HK-2 (cell line): Measurements from ENCODE around the gene ITGB8.
A peak's percentile ranks its signal among the peaks of the same experiment; 100 is the strongest.

Source experiments
- DNase-seq: peaks from one replicate; pipeline ENCODE4 v3.0.0-alpha.2; 2018; ENCODE audit not compliant: unreplicated experiment

The ITGB8 gene

DNA sequence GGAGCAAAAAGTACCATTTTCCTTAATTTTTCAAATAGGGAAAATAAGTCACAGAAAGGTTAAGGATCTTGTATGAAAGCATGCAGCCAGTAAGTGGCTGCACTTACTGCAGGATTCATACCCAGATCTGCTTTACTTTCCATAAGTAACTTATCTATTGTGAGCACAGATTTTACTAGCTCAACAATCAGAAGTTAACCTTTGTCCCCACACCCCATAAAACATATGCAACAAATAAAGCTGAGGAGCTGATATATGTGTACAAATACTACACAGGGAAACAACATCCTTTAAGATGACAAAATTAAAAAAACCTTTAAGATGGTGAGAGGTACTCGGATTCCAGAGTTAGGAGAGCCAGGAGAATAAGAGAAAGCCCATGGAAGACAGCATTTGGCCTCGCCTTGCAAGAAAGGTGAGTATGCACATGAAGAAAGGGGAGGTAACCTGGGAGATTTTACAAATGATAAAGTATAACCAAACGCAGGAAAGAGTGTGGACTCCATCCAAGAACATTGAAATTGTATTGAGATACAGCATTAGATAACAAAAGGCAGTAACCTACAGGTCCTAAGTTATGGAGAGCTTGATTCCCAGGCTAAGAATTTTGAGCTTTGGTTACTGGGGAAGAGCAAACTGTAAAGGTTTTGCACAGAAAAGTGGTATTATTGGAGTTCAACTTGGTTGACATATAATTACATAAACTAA is 87.1 kb downstream of the ITGB8 start:
- no peak for DNase-seq

DNA sequence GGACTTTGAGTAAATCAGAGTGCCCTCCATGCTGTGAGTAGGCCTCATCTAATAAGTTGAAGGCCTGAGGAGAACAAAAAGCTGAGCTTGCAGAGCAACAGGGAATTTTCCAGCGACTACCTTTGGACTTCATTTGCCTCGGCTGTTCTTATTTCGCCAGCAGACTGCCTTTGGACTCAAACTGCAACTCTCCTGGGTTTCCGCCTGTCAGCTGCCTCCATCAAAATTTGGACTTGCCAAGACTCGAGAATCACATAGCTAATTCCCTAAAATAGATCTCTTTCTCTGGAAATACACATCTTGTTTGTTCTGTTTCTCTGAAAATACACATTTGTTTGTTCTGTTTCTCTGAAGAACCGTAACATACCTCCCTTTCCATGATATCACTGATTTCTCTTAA is 93.8 kb downstream of the ITGB8 start:
- DNase-seq = no peak

DNA sequence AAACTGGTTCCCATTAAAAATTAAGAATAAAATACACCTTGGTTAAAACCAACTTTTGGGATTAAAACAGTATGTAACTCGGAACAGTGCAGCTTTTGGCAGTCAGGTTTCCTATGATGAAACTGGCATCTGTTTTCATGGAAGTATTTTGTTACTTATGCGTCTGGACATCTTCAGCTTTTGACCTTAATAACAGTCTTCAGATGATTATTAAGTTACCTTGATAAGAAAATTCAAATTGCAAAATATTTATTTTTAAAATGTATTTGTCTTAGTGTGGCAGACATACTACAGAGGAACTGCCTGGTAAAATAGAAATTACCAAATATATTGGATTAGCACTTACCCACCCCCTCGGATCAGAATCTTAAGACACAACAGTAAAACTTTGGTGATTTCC is 100.0 kb downstream of the ITGB8 start:
- no peak for DNase-seq

DNA sequence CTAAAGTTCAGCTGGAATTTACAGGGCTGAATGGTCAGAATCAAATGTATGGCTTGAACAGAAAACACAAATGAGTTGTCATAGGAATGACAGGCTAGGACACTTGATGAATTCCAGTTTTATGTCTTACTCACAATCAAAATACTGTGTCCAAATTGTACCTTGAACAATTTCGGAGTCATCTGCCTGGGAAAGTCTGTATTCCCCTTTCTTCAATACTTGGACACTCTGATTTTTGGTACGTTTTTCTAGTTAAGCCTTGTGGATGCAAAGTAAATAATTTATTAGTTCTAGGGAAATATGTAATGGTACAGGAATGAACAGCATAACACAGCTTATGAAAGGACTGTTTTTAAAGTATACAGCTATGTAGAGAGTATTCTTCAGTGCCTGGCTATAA is 100.4 kb downstream of the ITGB8 start:
- no peak for DNase-seq

DNA sequence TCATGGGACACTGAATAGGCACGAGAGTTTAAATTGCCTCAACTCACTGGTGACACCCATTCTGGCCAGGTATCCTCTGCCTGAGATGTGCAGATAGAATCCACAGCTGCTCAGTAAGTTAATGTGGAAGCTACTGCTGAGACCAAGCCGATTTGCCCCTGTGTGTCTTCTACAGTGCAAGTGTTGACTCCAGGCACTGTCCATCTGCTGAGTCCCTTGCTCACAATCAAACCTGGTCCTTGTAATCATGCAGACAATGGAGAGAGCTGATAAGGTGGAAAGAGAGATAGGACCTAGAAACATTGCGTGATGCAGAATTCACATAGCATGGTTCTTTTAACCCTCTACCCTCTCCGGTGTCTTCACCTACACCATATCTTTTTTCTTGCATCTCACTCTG is 101.4 kb downstream of the ITGB8 start:
- DNase-seq = no peak

DNA sequence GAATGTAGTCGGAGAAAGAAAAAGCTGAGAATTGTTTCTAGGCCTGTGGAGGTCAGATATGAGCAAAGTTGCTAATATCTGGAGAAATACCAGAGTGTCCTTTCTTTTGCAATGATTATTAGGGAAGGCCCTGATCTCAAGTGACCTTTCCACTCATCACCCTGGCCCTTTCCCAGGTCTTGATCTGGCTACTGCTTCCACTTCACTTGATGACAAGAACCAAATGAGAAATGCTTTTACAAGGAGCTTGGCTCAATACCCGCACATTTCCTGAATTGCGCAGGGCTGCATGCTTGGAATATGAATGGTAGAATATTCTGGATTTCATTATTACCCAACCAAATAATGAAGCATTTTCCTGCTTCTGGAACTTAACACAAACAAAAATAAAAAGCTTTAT is 104.6 kb downstream of the ITGB8 start:
- DNase-seq = no peak

DNA sequence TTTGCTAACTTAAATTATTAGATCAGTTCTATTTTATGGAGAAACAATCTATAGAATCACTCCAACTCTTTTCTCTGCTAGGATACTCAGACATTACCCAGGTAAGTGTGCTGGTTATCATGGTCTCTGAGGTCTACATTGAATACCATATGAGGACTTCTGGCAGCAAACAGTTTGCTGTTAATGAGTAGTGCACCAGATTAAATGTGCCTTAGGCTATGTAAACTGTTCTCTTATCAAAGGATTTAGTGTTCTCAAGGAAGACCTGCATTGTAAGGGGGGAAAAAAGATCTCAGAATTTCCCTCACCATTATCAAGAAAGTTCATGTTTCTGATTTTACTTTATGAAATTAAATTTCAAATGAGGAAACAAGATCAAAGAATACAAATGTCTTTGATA is 107.5 kb downstream of the ITGB8 start:
- no peak for DNase-seq

DNA sequence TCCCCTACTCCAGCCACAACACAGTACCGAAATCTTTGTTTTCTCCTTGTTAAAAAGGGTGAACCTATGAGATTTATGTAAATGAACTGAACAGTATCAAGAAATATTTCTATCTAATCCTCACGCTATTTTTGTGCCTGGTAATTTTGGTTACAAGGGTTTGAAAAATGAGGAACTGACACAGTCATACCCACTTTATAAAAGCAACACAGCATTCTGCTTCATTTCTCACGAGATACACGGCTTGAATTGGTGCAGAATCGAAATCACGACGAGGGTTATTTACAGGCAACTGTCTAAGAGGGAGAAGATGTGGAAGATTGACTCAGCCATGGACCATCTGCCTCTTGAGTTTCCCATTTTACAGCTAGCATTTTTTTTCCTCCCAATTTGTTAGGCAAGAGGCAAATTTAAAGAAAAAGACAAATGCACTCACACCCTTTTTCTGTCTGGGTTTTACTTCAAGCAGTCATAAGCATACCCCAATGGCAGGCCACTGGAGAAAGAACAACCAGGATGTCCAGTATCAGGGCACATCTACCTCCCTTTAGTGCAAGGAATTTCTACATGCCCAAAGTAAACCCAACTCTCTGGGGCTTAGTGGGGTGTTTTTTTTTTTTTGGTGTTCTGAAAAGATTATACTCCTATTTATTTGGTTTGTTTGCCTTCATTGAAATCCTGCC is 108.1 kb downstream of the ITGB8 start:
- DNase-seq = no peak

DNA sequence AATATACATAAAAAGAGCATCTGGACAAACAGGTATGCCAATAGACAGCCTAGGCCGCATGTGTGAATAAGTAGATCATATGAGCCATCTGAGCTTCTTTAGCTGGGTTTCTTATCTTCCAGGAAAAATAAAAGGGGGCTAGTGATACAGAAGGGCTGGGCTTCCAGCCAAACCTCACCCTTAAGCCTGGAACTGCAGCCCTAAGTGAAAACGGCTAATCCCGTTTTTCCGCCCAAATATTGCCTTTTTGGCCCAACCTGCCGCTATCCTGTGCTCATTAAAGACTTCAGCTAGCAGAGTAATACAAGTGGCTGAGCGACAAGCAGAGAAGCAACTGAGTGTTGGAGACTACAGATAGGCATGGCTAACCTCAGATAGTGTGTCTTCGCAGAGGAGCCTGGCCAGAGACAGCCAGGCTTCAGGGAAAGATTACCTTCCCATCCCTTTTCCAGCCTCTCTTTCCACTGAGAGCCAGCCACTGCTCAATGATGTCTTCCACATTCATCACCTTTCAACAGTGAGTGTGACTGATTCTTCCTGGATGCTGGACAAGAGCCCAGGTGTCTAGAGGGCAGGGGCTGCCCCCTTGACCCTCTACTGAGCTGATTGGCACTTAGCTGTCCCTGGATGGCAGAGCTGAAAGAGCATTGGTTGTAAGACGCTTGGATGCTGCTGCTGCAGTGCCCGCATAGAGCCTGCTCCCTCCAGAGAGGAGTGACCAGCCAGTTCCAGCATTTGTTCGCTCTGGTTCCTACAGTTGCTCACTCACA is 108.9 kb downstream of the ITGB8 start:
- no peak for DNase-seq

DNA sequence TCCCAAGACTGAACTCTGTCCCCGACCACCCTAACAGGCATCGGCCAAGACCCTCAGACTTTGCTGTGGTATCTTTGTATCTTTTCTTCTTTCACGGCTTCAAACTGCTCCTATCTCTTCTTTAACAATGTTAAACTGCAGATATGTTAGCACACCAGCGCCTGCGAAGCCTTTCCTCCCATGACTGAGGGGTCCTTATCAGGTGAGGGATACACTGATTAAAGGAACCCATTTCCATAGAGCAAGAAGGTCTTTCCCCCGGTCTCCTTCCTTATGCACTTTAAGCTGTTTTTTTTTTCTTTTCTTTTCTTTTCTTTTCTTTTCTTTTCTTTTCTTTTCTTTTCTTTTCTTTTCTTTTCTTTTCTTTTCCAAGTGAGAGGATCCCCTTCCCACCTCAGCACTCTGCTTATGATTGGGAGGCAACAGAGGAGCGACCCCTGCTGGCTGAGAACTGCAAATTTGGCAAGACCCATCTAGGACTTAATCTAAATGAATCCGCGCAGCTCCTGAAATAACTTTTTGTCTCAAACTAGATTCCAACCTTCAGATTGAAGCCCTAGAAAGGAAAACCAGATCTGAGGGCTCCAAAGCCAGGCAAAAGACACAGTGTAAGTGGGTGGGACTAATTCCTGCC is 109.9 kb downstream of the ITGB8 start:
- DNase-seq = peak; percentile 33

DNA sequence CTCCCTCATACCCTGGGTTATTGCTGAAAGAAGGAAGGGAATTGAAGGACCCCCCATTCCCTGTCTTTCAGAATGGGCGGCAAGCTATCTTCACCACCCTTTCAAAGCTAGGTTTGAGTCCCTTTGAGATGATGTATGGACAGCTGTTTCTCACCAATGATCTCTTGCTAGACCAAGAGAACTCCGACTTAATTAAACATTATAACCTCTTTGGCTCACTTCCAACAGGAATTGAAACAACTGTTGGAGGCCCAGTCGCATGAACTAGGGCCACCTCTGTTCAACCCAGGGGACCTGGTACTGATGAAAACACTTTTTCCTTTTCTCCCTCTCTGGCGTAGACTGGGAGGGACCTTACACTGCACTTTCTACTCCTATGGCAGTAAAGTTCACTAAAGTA is 110.6 kb downstream of the ITGB8 start:
- no peak for DNase-seq

DNA sequence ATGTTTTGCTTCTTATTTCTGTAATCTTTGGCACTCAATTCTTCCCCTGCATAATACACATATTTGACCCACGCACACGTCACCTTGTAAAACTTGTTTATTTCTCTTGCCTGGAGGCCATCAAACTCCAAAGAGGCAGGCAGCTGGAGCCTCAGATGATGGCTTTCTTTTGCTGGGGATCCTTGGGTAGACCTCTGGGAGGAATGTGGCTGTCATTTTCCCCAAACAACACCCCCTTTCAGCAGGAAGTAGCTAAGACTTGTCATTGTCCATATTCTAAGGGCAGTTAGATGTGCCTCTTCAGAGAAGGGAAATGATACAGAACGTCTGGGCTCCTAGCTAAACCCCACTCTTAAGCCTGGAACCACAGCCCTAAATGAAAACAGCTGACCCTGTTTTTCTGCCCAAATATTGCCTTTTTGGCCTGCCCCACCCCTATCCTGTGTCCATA is 111.3 kb downstream of the ITGB8 start:
- DNase-seq = no peak

DNA sequence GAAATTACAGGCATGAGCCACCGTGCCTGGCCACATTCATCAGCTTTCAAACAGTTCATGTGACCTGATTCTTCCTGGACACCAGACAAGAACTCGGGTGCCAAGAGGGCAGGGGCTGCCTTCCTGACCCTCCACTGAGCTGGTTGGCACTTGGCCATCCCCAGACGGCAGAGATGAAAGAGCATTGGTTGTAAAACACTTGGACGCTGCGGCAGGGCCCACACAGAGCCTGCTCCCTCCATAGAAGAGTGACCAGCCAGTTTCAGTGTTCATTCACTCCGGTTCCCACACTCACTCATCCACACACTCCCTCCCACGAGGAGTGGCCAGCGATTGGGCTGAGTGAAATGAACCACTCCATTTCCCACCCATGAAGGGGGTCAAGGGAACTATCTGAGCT is 112.3 kb downstream of the ITGB8 start:
- no peak for DNase-seq

DNA sequence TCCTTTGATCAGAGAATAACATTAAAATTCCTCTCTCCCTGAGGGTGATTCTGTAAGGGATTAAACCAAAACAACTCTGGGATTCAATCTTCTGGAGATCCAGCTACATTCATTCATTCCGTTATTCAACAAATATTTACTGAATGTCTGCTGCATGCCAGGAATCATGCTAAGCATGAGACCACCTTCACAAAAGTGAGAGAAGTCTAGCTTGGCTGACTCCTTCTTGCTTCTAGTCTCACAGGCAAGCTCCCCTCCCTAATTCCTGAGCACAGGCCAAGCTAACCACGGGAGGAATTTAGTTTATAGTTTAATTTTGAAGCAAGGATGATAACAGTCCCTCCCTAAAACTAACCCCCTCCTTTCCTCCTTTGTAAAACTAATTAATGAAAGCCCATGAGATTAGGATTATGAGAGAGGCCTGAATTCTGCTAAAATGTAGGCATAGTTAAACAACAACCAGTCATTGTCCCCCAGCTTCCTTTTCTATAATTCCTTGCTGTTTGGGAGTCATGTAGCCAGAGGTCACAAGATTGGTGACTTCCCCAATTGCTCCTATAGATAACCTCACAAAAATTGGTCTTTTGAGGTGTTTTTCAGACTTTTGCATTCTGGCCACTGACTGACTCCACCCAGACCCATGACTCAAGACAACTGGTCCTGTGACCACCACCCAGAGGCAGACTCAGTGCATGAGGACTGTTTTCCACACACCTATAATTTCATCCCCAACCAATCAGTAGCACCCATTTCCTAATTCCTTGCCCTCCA is 113.5 kb downstream of the ITGB8 start:
- DNase-seq = no peak

DNA sequence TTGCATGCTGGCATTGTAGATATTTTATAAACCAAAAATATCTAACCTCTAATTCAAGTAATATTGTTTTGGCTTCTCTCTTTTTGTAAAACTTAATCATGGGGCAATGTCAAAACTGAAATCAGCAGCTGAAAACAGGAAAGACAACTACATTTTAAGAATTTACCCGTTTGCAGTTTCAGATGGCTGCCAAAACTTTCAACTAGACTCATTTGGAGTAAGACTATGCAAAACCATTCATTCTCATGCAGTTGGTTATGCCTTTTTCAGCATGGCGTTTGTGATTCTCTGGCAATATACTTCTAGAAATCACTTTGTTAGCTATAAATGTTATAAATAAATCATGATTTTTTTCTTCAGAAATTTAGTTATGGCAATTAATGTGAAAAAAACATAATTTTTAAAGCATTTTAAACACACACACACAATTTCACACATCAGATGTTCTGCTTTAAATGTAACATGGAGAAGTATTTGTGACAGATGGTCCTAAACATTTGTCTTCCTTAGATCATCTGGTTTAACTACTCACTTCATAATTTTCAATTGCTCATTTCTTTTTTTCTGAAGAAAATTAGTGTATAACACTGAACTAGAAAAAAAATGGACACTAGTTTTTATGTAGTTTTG is 116.4 kb downstream of the ITGB8 start:
- no peak for DNase-seq

DNA sequence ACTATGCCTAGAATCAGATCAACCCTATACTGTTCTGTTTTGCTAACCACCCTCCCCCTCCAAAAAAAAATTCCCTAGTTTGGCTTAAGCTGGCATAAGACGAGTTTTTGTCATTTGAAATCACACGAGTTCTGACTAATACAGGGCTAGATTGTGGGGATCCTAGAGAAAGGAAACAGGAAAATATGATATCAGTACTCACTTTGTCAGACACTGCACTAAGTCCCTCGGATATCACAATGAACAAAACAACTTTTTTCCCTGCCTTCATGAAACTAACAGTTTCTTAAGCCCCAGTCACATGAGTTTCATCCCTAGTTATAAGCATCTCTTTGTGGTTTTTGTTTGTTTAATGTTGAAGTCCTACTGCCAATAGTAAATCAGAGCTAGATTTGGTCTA is 118.5 kb downstream of the ITGB8 start:
- DNase-seq = no peak

DNA sequence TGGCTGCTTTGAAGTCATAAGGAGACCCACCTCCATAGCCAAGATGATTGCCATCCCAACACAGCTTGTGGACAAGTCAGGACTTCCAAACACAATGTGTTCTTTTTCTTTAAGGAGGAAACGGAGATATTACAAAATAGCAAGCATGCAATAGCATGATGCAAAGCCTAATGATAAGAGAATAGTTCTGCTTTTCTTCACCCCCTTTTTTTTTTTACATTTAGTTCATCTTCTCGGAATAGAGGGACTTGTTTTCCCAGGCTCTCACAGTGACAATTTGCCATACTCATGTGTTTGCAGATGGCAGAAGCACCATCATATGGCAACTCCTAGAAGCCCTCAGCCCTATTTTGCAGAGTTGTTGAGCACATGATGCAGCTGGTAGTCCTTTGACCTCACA is 119.8 kb downstream of the ITGB8 start:
- DNase-seq = no peak

DNA sequence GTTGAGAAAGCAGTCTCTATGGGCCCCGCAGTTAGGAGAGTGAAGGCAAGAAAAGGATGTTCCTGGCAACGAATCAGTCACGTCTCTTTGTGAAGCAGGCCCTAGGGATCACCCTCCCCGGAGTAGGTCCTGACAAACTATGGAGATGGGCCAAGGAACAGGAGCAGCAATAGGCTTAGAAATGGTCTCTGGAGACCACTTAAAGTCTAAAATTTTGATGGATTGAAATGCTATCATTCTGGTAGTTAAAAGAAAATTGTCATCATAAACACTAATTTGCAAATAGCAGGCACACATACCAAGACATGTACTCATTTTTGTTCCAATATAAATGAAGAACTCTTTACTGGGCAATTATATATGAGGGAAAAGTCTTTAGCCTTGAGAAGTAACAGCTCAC is 123.5 kb downstream of the ITGB8 start:
- DNase-seq = no peak

DNA sequence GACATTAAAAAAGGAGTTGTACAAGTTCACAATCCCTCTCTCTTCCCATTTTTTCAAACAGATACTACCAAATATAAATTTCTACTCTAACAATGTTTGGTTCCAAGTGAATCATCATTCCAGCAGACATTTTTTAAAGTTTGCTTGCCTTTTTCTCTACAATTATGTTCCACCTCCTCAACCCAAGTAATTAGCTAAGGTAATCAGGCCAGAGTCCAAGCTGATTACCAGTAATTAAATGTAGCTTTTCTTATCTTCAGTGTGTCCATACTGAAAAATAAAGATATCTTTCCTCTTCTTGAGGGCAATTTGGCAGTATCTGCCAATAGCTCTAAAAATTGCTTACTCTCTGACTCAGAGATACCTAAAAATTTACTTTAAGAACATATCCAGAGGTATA is 126.0 kb downstream of the ITGB8 start:
- DNase-seq = no peak

DNA sequence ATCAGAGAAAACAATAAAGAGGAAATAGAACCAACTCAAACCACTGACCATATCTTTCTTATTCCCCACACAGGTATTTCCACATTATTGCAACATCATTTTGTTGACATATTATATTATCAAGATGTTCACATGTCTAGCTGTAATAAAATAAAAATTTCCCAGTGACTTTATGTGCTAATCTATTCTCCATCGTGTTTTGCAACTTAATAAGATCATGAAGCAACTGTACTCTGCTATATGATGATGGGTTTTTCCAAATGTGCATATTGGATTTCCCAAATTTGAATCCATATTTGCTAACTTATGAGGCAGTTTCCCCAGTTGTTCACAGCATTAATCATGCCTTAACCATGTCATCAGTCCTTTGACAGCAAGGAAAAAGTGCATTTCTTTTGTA is 127.8 kb downstream of the ITGB8 start:
- no peak for DNase-seq

DNA sequence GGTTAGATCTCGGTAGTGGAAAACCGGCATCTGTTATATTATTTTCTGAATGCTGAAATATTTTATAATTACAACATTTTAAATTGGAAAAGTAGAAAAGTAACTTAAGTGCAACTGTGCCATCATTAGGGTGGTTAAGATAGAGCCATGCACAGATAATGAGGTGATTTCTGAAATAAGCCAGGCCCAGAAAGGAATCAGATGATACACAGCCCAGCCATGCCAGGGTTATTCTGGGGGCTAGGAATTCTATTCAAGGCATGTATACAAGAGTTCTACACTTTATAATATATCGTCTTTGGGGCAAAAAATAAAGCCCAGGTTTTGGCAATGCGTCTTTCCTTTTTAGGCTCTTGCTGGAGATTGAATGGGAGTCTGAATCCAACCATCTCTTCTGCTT is 128.7 kb downstream of the ITGB8 start:
- no peak for DNase-seq
